ENCODE data around the gene LRRC8D. TPM values are rescaled to one million over a fixed set of nuclear protein-coding genes. Genes with fewer than 3 reads are reported as not detected.

The LRRC8D gene
- total RNA-seq, 1 experiment from 2014 or later, result 37.2 TPM

- Histone ChIP-seq H4K5ac (ENCODE audit: insufficient read length, low read depth, low read length) (no peak overlapping the region), H3K9me3 (ENCODE audit: control insufficient read depth, low read depth, low read length) (no peaks in the 10 kb centered on the region), H2BK15ac (ENCODE audit: low read depth, low read length) (no peak overlapping the region), H3K4me2 (ENCODE audit: insufficient read depth, insufficient read length, low read length) (peak overlapping the region; percentile 67), H3K27ac (ENCODE audit: insufficient read length, low read depth, low read length) (no peak overlapping the region), H4K8ac (replicated peaks; ENCODE audit: insufficient read length, low read depth, low read length) (no peak overlapping the region), H2BK120ac (ENCODE audit: low read depth, low read length, poor library complexity, severe bottlenecking) (no peak overlapping the region), H3T11ph (ENCODE audit: low read length) (no peak overlapping the region), H3K27me3 (ENCODE audit: insufficient read depth, low read length) (no peaks in the 10 kb centered on the region; the same call in 1 of the 2 replicates), H3K4me1 (ENCODE audit: insufficient read depth, low read length) (peaks cover 10% of the 10 kb centered on the region), H2BK5ac (ENCODE audit: insufficient read length, low read length) (no peak overlapping the region), H2BK20ac (ENCODE audit: low read depth, low read length, poor library complexity, severe bottlenecking) (no peak overlapping the region), H3K18ac (ENCODE audit: insufficient read length, low read depth, low read length) (no peak overlapping the region), H3K4ac (ENCODE audit: low read depth, low read length) (no peak overlapping the region), H2AFZ (ENCODE audit: low read length) (no peak overlapping the region), H3K9ac (ENCODE audit: extremely low read depth, insufficient read length, low read length) (no peak overlapping the region), H3K23ac (ENCODE audit: insufficient read length, low read depth, low read length) (no peak overlapping the region), H4K20me1 (ENCODE audit: control insufficient read depth, insufficient read depth, insufficient read length) (no peaks in the 10 kb centered on the region), H3K14ac (ENCODE audit: insufficient read depth, low read length) (no peak overlapping the region), H3K23me2 (ENCODE audit: insufficient read length, low read depth, low read length, poor library complexity, severe bottlenecking) (peaks cover 13% of the 10 kb centered on the region), H3K79me1 (ENCODE audit: insufficient read depth, low read depth, low read length, poor library complexity, severe bottlenecking) (peaks cover 8% of the 10 kb centered on the region), H2AK5ac (ENCODE audit: insufficient read length, low read length) (no peak overlapping the region), H3K79me2 (ENCODE audit: insufficient read depth, low read length) (peaks cover 11% of the 10 kb centered on the region; the same call in 1 of the 2 replicates), H2BK12ac (ENCODE audit: insufficient read length, low read depth, low read length) (no peak overlapping the region), H4K91ac (ENCODE audit: insufficient read length, low read depth, low read length) (no peak overlapping the region), H3K56ac (ENCODE audit: insufficient read length, low read depth, low read length) (no peak overlapping the region)
- TF ChIP-seq CTCF (conservative IDR thresholded peaks at IDR 0.05), result no peak
- H3K27me3 Mint-ChIP-seq (ENCODE audit: low read depth), result peaks cover 12% of the 10 kb centered on the region
- H3K4me1 Mint-ChIP-seq, result peaks cover 41 to 44% of the 10 kb centered on the region in 2 experiments
- peak overlapping the region in 2 of 3 experiments; percentile 7 to 11; a peak in 2 of 7 replicates for H3K27ac Mint-ChIP-seq
- no peaks in the 10 kb centered on the region; a peak in 2 of 5 replicates for H3K9me3 Mint-ChIP-seq
- no CpG with 5 or more reads among the region's 4 CpGs for WGBS (ENCODE audit: extremely low coverage, insufficient read length, low lambda C conversion rate)
- H3K36me3 Mint-ChIP-seq (ENCODE audit: insufficient read depth in 1 of 3, low read depth in 3 of 3), result peaks cover 8 to 30% (median 25%) of the 10 kb centered on the region in 3 experiments
- peak overlapping the region; percentile 76 to 90; a peak in 4 of 5 replicates for H3K4me3 Mint-ChIP-seq
- no peak for DNase-seq
Measured at GRCh38 chr1:89822999-89823628, 2.3 kb downstream of the LRRC8D start.

Data from H9 (cell line).